HG02610 (cell line): ENCODE measurements around the gene FMN1.

ENCODE experiments used
- ATAC-seq: cut with Tn5 transposase; IDR thresholded peaks from one replicate; pipeline ENCODE4 v1.9.1; 2021; ENCODE audit warnings: mild to moderate bottlenecking, moderate library complexity; ENCODE audit not compliant: unreplicated experiment

Gene FMN1

DNA sequence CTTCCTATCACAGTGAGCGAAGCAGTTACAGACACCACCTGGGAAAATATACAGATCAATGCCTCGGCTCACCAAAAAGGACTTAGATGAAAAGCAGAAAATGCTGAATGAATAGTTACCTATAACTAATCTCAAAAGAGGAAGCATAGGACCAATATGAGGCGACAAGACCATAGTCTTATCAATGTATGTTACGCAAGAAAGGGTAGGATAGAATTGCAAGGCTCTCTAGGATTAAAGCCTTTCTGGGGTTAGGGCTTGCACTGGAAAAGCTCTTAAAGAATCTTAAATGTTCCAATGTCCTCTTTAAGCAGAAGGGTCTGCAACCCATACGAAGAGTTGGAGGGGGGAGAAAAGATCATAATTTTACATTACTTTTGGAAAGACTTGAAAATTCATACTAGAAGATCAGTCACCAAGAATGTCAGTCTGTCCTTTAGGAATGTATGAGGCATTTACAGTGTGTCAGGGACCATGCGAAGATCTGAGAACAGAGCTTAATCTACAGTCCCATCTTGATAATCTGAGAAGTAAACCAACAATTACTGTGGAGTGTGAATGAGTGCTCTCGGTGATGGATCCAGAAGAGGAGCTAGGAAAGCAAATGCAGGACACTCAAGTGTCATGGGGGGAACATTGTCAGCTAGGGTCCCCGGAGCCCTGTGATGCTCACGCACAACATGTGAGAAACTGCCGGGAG is 290.8 kb downstream of the FMN1 start:
- ATAC-seq, result no peak

DNA sequence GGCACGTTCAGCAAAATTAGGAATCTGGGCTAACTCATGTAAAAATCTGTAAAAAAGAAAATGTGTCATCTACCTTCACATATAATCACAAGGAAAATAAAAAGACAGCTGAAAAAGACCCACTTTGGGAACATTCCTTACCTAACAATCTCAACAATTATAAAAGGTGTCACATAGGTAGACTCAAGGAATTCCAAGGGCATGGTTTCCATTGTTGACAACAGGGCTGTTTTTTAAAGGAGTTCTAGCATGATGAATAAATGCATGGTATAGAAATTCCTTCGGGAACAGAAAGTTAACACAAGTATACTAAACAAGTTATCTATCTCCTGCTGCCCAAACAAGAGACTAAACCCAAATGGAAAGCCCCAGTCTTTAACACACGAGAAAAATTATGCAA is 292.5 kb downstream of the FMN1 start:
- no peak for ATAC-seq

DNA sequence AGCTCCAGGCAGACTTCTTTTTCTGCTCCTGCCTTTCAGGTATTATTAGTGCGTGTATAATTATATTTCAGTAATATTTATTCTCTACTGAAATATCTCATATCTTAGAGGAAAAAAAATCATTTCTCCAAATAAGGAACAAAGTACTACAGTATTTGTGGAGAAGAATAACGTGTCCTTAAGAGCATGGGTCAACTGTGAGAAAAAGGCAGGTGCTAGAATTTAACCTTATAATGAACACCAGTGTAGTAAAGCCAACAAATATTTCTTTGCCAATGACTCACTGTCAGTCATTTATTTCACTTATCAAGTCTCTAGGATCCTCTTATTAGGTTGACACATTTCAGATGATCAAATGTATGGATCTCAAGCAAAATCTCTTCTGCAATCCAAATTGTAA is 293.3 kb downstream of the FMN1 start:
- no peak for ATAC-seq

GRCh38 chr15:32899126-32899596 is 295.4 kb downstream of the FMN1 start:
- no peak for ATAC-seq

- no peak for ATAC-seq
These were observed 296.1 kb downstream of the FMN1 start for GRCh38 chr15:32898414-32898813.

DNA sequence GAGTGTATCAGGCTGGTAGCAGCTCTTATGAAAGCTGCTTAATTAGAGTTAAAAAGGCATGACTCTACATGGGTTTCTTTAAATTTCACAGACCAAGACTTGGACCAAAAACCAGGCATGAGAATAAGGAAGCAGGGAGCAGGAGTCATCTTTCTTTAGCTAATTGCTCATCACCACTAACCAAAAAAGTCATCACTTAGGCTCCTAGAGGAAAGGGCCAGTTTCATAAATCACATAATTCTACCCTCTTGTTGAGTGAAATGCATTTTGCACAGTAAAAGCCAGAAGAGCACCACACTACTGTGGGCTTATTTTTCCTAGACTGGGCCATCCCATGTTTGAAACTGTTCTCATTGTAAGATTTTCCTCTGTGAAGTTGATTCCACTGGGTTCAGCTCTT is 301.1 kb downstream of the FMN1 start:
- ATAC-seq, result no peak

- no peak for ATAC-seq
These were observed 305.3 kb downstream of the FMN1 start for GRCh38 chr15:32889214-32889613.

GRCh38 chr15:32888221-32888761 is 306.2 kb downstream of the FMN1 start:
- ATAC-seq, result no peak

GRCh38 chr15:32887090-32887489 is 307.4 kb downstream of the FMN1 start:
- ATAC-seq, result no peak

DNA sequence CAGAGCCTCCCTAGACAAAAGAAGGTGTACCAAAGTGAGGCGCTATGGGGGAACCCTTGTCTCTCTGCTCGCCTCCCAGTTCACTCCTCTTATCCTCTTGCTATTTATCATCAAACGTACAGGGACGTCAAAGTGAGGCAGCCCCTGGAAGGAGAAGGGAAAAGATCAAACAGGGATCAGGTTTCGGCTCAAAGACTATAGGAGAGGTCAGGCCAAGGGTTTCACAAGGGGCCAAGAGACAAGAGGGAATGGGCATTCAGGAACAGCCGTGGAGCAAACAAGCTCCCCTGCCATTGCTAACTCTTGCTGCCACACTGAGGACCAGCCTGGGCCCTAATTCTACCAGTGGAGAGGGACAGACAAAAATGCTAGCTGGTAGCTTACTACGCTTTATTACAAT is 308.1 kb downstream of the FMN1 start:
- ATAC-seq, result no peak

GRCh38 chr15:32885713-32886112 is 308.8 kb downstream of the FMN1 start:
- ATAC-seq, result no peak

DNA sequence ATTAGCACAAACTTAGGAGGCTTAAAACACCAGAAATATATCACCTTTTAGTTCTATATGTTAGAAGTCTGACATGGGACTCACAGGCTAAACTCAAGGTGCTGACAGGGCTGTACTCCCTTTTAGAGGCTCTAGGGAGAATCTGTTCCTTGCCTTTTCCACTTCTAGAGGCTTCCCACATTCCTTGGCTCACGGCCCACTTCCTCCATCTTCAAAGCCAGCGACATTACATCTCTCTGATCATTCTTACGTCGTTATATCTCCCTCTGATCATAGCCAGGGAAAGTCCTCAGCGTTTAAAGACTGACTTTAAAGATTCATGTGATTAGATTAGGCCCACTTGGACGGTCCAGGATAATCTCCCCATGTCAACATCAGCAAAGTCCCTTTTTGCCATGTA is 310.4 kb downstream of the FMN1 start:
- ATAC-seq, result no peak

DNA sequence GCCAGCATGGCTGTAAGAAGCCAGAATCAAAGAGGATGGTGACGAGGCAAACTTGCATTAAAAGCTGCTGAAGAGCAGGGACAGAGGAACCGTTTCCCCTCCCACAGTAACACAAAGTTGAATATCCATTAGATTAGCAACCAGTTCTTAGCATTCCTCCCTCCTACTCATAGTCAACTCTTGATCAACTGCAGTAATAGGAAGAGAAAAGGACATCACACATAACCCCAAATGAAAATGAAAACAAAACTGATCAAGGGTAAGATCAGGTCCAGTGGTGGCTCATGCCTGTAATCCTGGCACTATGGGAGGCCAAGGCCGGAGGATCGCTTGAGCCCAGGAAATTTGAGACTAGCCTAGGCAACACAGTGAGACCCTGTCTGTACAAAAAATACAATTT is 311.6 kb downstream of the FMN1 start:
- ATAC-seq, result no peak

- ATAC-seq, result no peak
These were observed 313.0 kb downstream of the FMN1 start for GRCh38 chr15:32881528-32881927.

- no peak for ATAC-seq
These were observed 313.9 kb downstream of the FMN1 start for GRCh38 chr15:32880642-32881041.

DNA sequence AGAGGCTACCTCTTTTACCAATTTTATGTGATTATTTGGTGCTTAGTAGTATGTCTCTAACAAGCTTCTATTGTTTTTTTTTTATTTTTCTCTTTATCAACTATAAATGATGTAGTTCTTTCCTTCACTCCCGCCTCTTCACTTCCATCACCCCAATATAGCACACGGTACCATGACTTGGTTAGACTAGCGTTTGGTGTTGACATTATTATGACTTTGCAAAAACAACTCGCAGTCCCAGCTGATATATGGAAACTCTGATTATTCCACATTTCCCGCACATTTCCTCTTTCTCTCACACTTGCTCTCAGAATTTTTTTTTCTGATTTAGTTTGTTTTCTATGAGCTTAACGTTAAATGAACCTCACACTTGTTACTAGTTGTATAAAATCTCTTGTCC is 314.5 kb downstream of the FMN1 start:
- ATAC-seq, result no peak

DNA sequence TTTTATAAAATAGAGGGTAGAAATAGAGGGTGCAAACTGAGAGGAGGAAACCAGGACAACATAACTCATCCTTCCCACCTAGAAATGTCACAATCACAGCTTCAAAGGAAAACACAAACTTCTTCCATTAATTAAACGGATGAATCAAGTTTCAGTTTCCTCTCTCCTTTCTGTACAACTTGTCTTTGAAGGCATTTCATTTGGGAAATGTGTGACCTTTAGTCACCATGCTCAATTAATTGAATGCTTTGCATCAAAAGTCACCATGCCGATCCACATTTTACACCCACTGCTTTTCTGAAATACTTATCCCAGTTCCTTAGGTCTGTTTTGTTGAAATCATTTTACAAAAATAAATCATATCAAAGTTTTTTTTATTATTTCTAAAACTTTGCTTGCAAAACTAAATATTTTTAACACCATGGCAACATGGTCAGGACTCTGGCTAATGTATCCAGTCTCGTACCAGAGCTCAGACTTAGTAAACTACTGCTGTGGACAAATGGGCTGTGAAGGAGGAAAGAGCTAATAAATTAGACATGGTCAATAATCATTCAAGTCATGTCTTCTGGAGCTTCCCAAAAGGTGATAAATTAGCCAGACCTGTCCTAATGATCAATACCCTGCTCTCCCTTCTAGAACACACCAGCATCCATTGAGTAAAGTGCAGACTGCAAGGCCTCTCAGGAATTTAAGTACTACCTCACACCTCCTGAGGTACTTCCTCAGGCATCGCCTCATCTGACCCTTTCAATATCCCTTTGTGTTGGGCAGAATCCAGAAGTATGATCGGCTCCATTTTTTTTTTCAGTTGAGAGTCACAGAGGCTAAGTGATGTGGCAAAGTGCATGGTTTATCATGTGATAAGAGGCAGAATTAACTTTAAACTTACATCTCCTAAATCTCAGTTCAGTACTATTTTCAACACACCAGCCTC is 315.4 kb downstream of the FMN1 start:
- ATAC-seq, result no peak

DNA sequence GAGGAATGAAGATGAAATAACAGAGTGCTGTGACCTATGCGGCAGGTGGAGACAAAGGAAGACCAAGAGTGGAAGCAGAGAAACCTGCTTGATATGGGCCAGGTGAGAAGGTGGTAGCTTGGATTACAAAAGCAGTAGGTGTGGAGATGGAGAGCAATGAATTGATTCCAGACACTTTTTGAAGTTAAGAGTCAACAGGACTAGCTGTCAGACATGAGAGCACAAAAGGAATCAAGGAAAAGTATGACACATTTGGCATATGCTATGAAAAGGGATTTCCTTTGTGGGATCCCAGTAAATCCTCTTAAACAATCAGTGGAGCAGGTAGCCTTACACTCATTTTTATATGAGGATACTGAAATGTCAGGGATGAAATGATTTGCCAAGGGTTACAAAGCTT is 316.2 kb downstream of the FMN1 start:
- ATAC-seq, result no peak

- ATAC-seq, result no peak
These were observed 317.1 kb downstream of the FMN1 start for GRCh38 chr15:32877252-32878019.

DNA sequence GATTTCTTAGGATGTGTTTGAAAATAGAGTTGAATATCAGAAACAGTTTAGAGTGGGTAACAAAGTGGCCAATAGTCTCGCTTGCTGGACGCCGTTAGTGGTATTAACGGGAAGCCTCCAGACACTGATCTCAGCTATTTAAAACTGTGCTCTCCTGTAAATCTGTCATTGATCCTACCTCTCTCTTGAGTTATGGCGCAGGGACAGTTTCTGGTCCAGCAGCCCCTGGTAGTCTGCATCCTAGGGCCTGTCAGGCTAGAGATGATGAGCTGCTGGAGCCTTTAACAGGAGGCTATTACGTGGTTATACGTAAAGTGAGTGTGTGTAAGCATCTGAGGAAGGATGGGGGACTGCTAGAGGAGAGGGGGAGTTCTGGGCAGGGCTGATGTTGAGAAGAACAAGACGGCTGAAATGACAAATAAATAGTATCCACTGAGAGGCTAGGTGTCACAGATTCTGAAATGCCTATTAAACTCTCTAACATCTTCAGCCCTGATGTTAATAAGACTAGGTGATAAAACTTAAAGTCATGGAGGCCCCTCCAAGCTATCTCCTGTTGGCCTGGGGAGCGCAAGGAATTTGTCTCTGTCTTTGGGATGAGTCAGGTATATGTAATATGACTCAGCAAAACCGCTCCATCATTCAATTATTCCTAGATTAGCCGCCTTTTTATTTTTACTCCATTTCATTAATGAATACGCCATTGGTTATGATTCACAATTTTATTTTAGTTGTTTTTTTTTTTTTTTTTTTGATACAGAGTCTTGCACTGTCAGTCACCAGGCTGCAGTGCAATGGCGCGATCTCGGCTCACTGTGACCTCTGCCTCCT is 321.0 kb downstream of the FMN1 start:
- ATAC-seq, result no peak
